HepG2 (cell line): Measurements from ENCODE around the gene SNRPN. TPM values are rescaled to one million over a fixed set of nuclear protein-coding genes. Genes with fewer than 3 reads are reported as not detected.

Experiments used
- ATF6 ChIP-seq: sonication (generic); formaldehyde crosslinking; conservative IDR thresholded peaks from 2 replicates; pipeline ENCODE4 v1.4.0; 2020; ENCODE audit warnings: missing genetic modification reagents
- MNT ChIP-seq: fragments of 450-650 bp; IDR thresholded peaks from 2 replicates; pipeline ENCODE4 v1.6.1; 2016
- SPEN ChIP-seq: sonication (generic); formaldehyde crosslinking; IDR thresholded peaks from 2 replicates; pipeline ENCODE4 v1.5.1; 2020; ENCODE audit warnings: low read depth, mild to moderate bottlenecking, missing genetic modification reagents
- polyA plus RNA-seq, 8 experiments: library from polyadenylated mRNA; depleted of rRNA in 3 of 8; stranded (reverse) in 7 of 8; unstranded in 1 of 8; fragments of >200 nt; fragmentation: Illumina TruSeq in 4 of 8; extraction: Trizol in 4 of 8; gene quantifications; 2 replicates each; pipeline versions ENCODE4 v1.2.1 to v1.2.3, GENCODE V29; 2011 to 2016; ENCODE audit warnings: low read depth in 4 of 8, missing spikeins in 1 of 8, mixed read lengths in 1 of 8; ENCODE audit not compliant: insufficient read depth in 1 of 8
- total RNA-seq, 5 experiments: library from RNA; depleted of rRNA; stranded (reverse); fragments of >200 nt; fragmentation: Illumina TruSeq; extraction: Trizol; gene quantifications; 2 replicates each; pipeline ENCODE4 v1.2.3, GENCODE V29; 2016; ENCODE audit warnings: low read depth in 1 of 5
- TF ChIP-seq, protein P1 (sequence below): sonication (generic); formaldehyde crosslinking; IDR thresholded peaks from 2 replicates; pipeline ENCODE4 v1.4.0; 2020; ENCODE audit warnings: missing genetic modification reagents, mild to moderate bottlenecking, borderline replicate concordance
- TF ChIP-seq, protein P2 (sequence below): sonication (generic); formaldehyde crosslinking; IDR thresholded peaks from 2 replicates; pipeline ENCODE4 v1.8.0; 2022; ENCODE audit warnings: missing genetic modification reagents, mild to moderate bottlenecking, borderline replicate concordance

SNRPN gene
- total and polyA plus RNA-seq, 2 of the 13 experiments (the other 11 are each of a cell fraction or from before 2014, with no cell fraction given) = 133 to 212 TPM

- TF ChIP-seq MNT (no peak), SPEN (CRISPR knock-in tag) (no peak), ATF6 (CRISPR knock-in tag) (no peak)
- TF ChIP-seq, protein P1, sequence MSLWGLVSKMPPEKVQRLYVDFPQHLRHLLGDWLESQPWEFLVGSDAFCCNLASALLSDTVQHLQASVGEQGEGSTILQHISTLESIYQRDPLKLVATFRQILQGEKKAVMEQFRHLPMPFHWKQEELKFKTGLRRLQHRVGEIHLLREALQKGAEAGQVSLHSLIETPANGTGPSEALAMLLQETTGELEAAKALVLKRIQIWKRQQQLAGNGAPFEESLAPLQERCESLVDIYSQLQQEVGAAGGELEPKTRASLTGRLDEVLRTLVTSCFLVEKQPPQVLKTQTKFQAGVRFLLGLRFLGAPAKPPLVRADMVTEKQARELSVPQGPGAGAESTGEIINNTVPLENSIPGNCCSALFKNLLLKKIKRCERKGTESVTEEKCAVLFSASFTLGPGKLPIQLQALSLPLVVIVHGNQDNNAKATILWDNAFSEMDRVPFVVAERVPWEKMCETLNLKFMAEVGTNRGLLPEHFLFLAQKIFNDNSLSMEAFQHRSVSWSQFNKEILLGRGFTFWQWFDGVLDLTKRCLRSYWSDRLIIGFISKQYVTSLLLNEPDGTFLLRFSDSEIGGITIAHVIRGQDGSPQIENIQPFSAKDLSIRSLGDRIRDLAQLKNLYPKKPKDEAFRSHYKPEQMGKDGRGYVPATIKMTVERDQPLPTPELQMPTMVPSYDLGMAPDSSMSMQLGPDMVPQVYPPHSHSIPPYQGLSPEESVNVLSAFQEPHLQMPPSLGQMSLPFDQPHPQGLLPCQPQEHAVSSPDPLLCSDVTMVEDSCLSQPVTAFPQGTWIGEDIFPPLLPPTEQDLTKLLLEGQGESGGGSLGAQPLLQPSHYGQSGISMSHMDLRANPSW = no peak
- TF ChIP-seq, protein P2, sequence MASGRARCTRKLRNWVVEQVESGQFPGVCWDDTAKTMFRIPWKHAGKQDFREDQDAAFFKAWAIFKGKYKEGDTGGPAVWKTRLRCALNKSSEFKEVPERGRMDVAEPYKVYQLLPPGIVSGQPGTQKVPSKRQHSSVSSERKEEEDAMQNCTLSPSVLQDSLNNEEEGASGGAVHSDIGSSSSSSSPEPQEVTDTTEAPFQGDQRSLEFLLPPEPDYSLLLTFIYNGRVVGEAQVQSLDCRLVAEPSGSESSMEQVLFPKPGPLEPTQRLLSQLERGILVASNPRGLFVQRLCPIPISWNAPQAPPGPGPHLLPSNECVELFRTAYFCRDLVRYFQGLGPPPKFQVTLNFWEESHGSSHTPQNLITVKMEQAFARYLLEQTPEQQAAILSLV (CRISPR knock-in tag) = no peak
Measured at GRCh38 chr15:25019434-25019833, 64.6 kb downstream of the SNRPN start (continued).
